Measurements from ENCODE around the gene OPN1MW2. TPM values are rescaled to one million over a fixed set of nuclear protein-coding genes. Genes with fewer than 3 reads are reported as not detected.

OPN1MW2 gene
- total RNA-seq: not detected in 2 replicates

DNA sequence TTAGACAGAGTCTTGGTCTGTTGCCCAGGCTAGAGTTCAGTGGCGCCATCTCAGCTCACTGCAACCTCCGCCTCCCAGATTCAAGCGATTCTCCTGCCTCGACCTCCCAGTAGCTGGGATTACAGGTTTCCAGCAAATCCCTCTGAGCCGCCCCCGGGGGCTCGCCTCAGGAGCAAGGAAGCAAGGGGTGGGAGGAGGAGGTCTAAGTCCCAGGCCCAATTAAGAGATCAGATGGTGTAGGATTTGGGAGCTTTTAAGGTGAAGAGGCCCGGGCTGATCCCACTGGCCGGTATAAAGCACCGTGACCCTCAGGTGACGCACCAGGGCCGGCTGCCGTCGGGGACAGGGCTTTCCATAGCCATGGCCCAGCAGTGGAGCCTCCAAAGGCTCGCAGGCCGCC lies at the start of gene OPN1MW2:
TSS of gene OPN1MW2 (plus strand) at position 301 of the 400 bp plus-strand sequence. CDS start at position 361, 60 bp downstream.

DNA sequence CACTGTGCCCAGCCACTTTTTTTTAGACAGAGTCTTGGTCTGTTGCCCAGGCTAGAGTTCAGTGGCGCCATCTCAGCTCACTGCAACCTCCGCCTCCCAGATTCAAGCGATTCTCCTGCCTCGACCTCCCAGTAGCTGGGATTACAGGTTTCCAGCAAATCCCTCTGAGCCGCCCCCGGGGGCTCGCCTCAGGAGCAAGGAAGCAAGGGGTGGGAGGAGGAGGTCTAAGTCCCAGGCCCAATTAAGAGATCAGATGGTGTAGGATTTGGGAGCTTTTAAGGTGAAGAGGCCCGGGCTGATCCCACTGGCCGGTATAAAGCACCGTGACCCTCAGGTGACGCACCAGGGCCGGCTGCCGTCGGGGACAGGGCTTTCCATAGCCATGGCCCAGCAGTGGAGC lies 37.3 kb upstream of the OPN1MW2 start, which contains the start of gene OPN1MW:
TSS of gene OPN1MW (plus strand) at position 301 of the 400 bp plus-strand sequence. CDS start at position 383, 82 bp downstream.

DNA sequence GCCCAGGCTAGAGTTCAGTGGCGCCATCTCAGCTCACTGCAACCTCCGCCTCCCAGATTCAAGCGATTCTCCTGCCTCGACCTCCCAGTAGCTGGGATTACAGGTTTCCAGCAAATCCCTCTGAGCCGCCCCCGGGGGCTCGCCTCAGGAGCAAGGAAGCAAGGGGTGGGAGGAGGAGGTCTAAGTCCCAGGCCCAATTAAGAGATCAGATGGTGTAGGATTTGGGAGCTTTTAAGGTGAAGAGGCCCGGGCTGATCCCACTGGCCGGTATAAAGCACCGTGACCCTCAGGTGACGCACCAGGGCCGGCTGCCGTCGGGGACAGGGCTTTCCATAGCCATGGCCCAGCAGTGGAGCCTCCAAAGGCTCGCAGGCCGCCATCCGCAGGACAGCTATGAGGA lies 37.7 kb downstream of the OPN1MW2 start, which contains the start of gene OPN1MW3:
TSS of gene OPN1MW3 (plus strand) at position 301 of the 400 bp plus-strand sequence. CDS start at position 339, 38 bp downstream.

Other genes with a start within 250 kb of the OPN1MW2 start
- gene HCFC1, start 247.9 kb upstream of the OPN1MW2 start, total RNA-seq: 28.7 and 31.3 TPM in 2 replicates
- 6.9 and 11.8 TPM in 2 replicates for gene TMEM187, start 247.0 kb upstream of the OPN1MW2 start, total RNA-seq
- 86.6 and 190 TPM in 2 replicates for gene IRAK1, start 199.9 kb upstream of the OPN1MW2 start, total RNA-seq
- 17.6 and 19.4 TPM in 2 replicates for gene MECP2, start 122.0 kb upstream of the OPN1MW2 start, total RNA-seq
- not detected in 2 replicates for gene OPN1LW, start 75.5 kb upstream of the OPN1MW2 start, total RNA-seq
- gene OPN1MW, start 37.2 kb upstream of the OPN1MW2 start, total RNA-seq: not detected in 2 replicates
- gene OPN1MW3, start 37.8 kb downstream of the OPN1MW2 start, total RNA-seq: not detected in 2 replicates
- gene TEX28, start 75.4 kb downstream of the OPN1MW2 start, total RNA-seq: not detected in 2 replicates
- not detected in 2 replicates for gene TKTL1, start 76.0 kb downstream of the OPN1MW2 start, total RNA-seq
- 918 and 2,171 TPM in 2 replicates for gene FLNA, start 154.9 kb downstream of the OPN1MW2 start, total RNA-seq
- 73.5 and 86.1 TPM in 2 replicates for gene EMD, start 159.5 kb downstream of the OPN1MW2 start, total RNA-seq
- 9,658 and 12,949 TPM in 2 replicates for gene RPL10, start 178.6 kb downstream of the OPN1MW2 start, total RNA-seq
- gene DNASE1L1, start 189.5 kb downstream of the OPN1MW2 start, total RNA-seq: 33.7 and 34.2 TPM in 2 replicates
- 17.0 and 23.9 TPM in 2 replicates for gene TAFAZZIN, start 191.8 kb downstream of the OPN1MW2 start, total RNA-seq
- gene ATP6AP1, start 208.9 kb downstream of the OPN1MW2 start, total RNA-seq: 43.3 and 50.6 TPM in 2 replicates
- gene GDI1, start 217.4 kb downstream of the OPN1MW2 start, total RNA-seq: 89.5 and 101 TPM in 2 replicates
- 42.2 and 65.5 TPM in 2 replicates for gene FAM50A, start 224.4 kb downstream of the OPN1MW2 start, total RNA-seq
- 14.9 and 41.3 TPM in 2 replicates for gene PLXNA3, start 238.5 kb downstream of the OPN1MW2 start, total RNA-seq

All from pericardium fibroblast (primary cell).